Measurements from ENCODE around the gene PIEZO2. TPM values are rescaled to one million over a fixed set of nuclear protein-coding genes. Genes with fewer than 3 reads are reported as not detected.

The PIEZO2 gene
- total RNA-seq, 2 experiments from 2014 or later = not detected

GRCh38 chr18:10669441-10670100, 479.8 kb downstream of the PIEZO2 start:
- TF ChIP-seq CTCF (IDR thresholded peaks at IDR 0.05) = no peak
- H3K4me1 Mint-ChIP-seq (ENCODE audit: low read depth) = no peaks in the 10 kb centered on the region
- no peak for DNase-seq
- Histone ChIP-seq H3K27me3 (ENCODE audit: control insufficient read depth in 1 of 2, insufficient read depth in 2 of 2, low read length in 2 of 2) (no peaks in the 10 kb centered on the region), H3K4me3 (ENCODE audit: low read length) (no peak overlapping the region), H3K9me3 (ENCODE audit: control insufficient read depth in 1 of 2, insufficient read depth in 1 of 2, low read length in 2 of 2) (no peaks in the 10 kb centered on the region), H3K36me3 (ENCODE audit: insufficient read depth, low read length) (no peaks in the 10 kb centered on the region), H3K27ac (ENCODE audit: low read depth in 1 of 2, low read length in 2 of 2) (no peak overlapping the region), H3K4me1 (ENCODE audit: insufficient read depth, low read length) (no peaks in the 10 kb centered on the region)
- H3K9me3 Mint-ChIP-seq = no peaks in the 10 kb centered on the region
- H3K4me3 Mint-ChIP-seq = no peak overlapping the region
- CTCF ChIA-PET = no interaction called here
- no peaks in the 10 kb centered on the region for H3K36me3 Mint-ChIP-seq (ENCODE audit: low read depth)
- no peak overlapping the region for H3K27ac Mint-ChIP-seq
- H3K27me3 Mint-ChIP-seq = no peaks in the 10 kb centered on the region
- intact Hi-C loops (cut with DNase I, micrococcal nuclease) = no loop called here
- ATAC-seq (ENCODE audit: poor library complexity) = no peak
- POLR2A ChIA-PET = no interaction called here

- H3K36me3 Mint-ChIP-seq (ENCODE audit: low read depth) = no peaks in the 10 kb centered on the region
- CTCF ChIA-PET = no interaction called here
These were observed 485.6 kb downstream of the PIEZO2 start for GRCh38 chr18:10663750-10664149.

GRCh38 chr18:10661317-10661716, 488.1 kb downstream of the PIEZO2 start:
- peaks cover 0 to 5% of the 10 kb centered on the region in 2 experiments for H3K9me3 ChIP-seq (ENCODE audit: control insufficient read depth in 1 of 2, insufficient read depth in 1 of 2, low read length in 2 of 2)
- H3K4me3 ChIP-seq (ENCODE audit: low read length) = no peak overlapping the region
- H3K36me3 ChIP-seq (ENCODE audit: insufficient read depth, low read length) = no peaks in the 10 kb centered on the region
- POLR2A ChIA-PET = no interaction called here
- H3K27me3 ChIP-seq (ENCODE audit: control insufficient read depth in 1 of 2, insufficient read depth in 2 of 2, low read length in 2 of 2) = peaks cover 0 to 4% of the 10 kb centered on the region in 2 experiments
- H3K4me1 ChIP-seq (ENCODE audit: insufficient read depth, low read length) = no peaks in the 10 kb centered on the region
- ATAC-seq (ENCODE audit: poor library complexity) (no peak), DNase-seq (no peak)
- Mint-ChIP-seq H3K9me3 (no peaks in the 10 kb centered on the region), H3K4me1 (ENCODE audit: low read depth) (no peaks in the 10 kb centered on the region), H3K4me3 (no peak overlapping the region), H3K27me3 (no peaks in the 10 kb centered on the region), H3K27ac (no peak overlapping the region), H3K36me3 (ENCODE audit: low read depth) (no peaks in the 10 kb centered on the region)
- no peak overlapping the region for H3K27ac ChIP-seq (ENCODE audit: low read depth in 1 of 2, low read length in 2 of 2)
- intact Hi-C loops (cut with DNase I, micrococcal nuclease) = no loop called here
- CTCF ChIA-PET = no interaction called here
- TF ChIP-seq CTCF (IDR thresholded peaks at IDR 0.05) = no peak

More at GRCh38 chr18:10663750-10664149, 485.6 kb downstream of the PIEZO2 start:
- H3K4me1 ChIP-seq (ENCODE audit: insufficient read depth, low read length) = no peaks in the 10 kb centered on the region
- peaks cover 0 to 5% of the 10 kb centered on the region in 2 experiments for H3K9me3 ChIP-seq (ENCODE audit: control insufficient read depth in 1 of 2, insufficient read depth in 1 of 2, low read length in 2 of 2)
- no peak for ATAC-seq (ENCODE audit: poor library complexity)
- no peak for DNase-seq
- no peak overlapping the region for H3K27ac ChIP-seq (ENCODE audit: low read depth in 1 of 2, low read length in 2 of 2)
- no peaks in the 10 kb centered on the region for H3K4me1 Mint-ChIP-seq (ENCODE audit: low read depth)
- peaks cover 0 to 4% of the 10 kb centered on the region in 2 experiments for H3K27me3 ChIP-seq (ENCODE audit: control insufficient read depth in 1 of 2, insufficient read depth in 2 of 2, low read length in 2 of 2)
- H3K4me3 ChIP-seq (ENCODE audit: low read length) = no peak overlapping the region
- no peak for TF ChIP-seq CTCF (IDR thresholded peaks at IDR 0.05)
- H3K27me3 Mint-ChIP-seq = no peaks in the 10 kb centered on the region
- intact Hi-C loops (cut with DNase I, micrococcal nuclease) = no loop called here
- H3K36me3 ChIP-seq (ENCODE audit: insufficient read depth, low read length) = no peaks in the 10 kb centered on the region
- POLR2A ChIA-PET = no interaction called here
- no peaks in the 10 kb centered on the region for H3K9me3 Mint-ChIP-seq
- H3K27ac Mint-ChIP-seq = no peak overlapping the region
- no peak overlapping the region for H3K4me3 Mint-ChIP-seq

Data from CD4-positive, alpha-beta T cell (primary cell).